GM20000 (cell line): ENCODE data around the gene TAGLN3.

Source experiments
- DNase-seq: peaks from one replicate; pipeline ENCODE4 v3.0.0; 2012; ENCODE audit warnings: low spot score
- TF ChIP-seq, protein P1 (sequence below): IDR thresholded peaks from 2 replicates; pipeline ENCODE4 v1.5.1; 2012; ENCODE audit warnings: mild to moderate bottlenecking, control low read depth; ENCODE audit errors: extremely low read depth, missing control alignments

TAGLN3 gene

DNA sequence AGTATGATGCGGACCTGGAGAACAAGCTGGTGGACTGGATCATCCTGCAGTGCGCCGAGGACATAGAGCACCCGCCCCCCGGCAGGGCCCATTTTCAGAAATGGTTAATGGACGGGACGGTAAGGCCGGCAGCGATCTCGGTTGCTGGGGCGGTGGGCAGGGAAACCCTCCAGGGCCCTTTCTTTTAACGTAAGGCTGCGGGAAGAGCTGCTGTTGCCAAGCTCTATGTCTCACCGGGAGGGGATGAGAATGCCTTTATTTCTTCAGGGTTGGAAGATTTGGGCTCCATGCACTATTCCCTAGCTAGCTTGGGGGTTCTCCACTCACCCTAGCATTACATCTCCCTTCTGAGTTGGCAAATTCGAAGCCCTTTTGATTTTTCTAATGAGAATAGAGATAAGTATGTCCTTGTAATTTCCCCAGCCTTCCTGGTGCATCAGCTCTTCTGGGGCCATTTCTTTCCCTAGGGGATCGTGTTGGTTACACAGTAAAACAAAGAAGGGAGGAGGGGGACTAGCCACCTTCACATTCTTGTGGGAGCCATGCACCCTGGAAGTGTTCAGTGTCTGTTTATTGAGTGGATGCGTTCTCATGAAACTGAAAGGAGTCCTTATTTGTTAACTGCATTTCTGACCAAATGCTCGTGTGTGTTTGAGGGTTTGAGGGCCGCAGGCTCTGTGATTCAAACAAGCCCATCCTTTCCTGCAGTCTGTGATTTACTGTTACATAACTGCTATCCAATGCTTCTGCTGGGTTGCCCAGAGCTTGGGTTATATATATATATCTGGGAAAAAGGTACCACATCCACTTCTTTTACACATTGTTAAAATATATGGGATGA, 982 bp downstream of the TAGLN3 start:
- DNase-seq = no peak

DNA sequence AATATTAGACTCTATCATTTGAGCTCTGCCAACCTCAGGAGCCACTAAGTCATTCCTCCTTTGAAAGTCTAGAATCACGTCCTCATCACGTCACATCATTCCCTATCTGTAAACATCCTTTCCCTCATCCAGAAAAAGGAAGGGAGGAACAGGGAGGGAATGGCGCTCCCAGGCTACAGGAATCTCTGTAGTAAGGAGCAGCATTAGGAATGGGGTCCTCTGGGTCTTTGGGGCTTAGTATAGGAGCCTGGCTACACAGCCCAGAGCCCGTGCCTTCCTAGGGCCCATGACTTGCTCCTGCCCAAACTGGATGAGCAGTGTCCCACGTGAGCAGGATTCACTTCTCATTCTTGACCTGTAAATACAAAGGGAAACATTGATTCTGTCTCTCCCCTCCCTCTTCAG, 1.6 kb downstream of the TAGLN3 start:
- TF ChIP-seq, protein P1, sequence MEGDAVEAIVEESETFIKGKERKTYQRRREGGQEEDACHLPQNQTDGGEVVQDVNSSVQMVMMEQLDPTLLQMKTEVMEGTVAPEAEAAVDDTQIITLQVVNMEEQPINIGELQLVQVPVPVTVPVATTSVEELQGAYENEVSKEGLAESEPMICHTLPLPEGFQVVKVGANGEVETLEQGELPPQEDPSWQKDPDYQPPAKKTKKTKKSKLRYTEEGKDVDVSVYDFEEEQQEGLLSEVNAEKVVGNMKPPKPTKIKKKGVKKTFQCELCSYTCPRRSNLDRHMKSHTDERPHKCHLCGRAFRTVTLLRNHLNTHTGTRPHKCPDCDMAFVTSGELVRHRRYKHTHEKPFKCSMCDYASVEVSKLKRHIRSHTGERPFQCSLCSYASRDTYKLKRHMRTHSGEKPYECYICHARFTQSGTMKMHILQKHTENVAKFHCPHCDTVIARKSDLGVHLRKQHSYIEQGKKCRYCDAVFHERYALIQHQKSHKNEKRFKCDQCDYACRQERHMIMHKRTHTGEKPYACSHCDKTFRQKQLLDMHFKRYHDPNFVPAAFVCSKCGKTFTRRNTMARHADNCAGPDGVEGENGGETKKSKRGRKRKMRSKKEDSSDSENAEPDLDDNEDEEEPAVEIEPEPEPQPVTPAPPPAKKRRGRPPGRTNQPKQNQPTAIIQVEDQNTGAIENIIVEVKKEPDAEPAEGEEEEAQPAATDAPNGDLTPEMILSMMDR = no peak
- DNase-seq = no peak

More for the DNA sequence above, 982 bp downstream of the TAGLN3 start:
- TF ChIP-seq, protein P1 = no peak

DNA sequence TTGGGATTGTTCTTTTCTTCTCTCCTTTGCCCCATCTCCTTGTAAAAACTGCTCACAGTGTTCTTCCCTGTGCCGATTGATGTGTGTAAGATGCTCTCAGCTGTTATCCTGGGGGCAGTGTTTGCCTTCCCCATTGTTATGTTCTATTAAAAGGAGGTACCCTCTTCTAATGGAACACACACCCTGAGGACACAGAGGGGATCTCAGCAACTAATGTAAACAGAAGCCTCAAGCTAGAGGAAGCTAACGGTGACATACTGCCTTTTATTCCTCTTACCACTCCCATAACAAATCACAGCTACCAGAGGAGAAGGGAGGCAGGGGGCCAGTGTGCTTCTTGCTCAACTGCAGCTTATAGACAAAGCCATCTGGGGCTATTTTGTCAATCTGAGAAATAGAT, 2.2 kb downstream of the TAGLN3 start:
- TF ChIP-seq, protein P1 = no peak
- DNase-seq = no peak

DNA sequence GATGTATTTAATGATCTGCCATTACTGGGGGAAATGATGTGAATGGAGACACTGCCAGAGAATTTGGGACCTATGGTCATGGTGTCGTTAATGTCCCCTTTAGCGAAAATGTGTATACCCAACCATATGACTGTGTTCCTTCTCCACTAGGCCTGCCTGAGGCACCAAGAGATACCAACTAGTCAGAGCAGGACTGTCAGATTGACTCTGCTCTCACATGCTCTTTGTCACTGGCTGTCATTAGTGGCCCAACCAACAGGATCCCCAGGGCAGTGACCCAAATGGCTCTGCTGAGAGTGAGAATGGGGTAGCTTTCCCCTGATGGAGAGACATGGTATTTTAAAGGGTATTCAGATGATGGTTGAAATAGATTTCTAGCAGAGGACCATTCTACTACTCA, 2.8 kb downstream of the TAGLN3 start:
- DNase-seq = no peak
- TF ChIP-seq, protein P1 = no peak

DNA sequence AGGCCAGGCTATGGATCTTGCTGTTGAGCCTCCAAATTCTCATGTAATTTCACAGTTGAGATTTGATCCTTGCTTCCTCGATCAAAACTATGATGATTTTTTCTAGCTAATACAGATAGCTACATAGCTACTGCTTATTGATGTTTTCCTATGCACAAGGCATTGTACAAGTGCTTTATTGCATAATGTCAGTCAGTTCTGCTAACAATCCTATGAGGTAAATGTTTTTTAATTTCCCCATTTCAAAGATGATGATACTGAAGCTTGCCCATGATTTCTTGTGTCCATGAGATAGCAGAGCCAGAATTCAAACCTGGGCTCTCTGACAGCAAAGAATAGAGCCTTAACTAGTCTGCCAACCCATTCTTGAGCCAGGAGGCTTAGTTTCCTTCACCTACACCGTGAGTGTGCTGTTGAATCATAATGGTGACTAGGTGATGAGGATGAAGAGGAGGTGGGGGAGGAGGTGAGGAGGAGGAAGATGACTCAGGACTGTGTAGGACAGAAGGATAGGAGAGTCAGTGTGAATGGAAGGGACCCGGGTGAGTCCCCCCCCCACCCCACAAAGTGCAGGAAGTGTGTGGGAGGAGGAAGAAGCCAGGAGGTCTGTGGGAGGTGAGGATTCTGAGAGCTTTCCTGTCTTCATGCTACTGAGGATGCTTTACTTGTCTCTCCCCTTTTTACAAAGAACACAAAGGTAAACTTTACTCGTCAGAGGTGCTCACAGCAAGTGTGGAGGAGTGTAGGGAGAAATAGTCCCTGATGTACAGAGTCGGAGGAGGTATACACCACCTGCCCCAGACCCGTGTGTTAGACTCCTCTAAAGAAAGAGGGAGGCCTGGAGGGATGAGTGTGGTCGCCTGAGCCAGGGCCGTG, 3.6 kb downstream of the TAGLN3 start:
- TF ChIP-seq, protein P1 = no peak
- DNase-seq = no peak

DNA sequence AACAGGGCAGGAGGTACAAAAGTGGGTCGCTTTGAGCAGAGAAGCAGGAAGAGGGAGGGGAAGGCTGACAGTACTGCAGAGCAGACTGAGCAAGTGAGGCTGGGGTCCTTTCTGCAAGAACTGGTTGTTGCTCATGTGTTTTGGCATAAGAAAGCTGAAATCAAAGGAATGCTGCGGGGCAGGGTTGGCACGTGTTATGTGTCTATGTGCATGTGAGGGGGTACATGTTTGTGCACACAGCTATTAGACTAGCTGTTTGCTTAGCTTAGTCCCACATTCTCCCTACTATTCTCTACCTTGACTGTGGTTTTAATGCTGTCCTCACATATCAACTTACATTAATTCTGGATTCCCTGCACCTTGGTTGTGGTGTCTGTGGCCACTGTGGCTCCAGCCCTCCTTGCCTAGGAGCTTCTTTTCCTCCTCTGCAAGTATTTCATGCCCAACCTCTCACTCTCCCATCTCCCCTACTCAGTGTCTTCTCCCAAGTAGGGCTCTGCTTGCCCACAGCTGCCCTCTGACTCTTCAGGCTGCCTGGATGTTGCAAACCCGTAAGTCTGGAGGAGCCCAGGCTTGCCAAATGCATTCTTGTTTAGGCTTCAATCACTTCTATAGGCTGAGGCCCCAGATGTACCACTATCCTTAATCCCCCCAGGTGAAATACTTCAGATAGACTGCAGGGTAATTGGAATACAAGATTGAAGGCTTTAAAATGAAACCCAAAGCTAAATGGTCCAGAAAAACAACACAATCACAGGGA, 4.8 kb downstream of the TAGLN3 start:
- TF ChIP-seq, protein P1 = no peak
- DNase-seq = no peak
